Glomerular endothelial cell (primary cell): ENCODE data around the gene LIN9. TPM values are rescaled to one million over a fixed set of nuclear protein-coding genes. Genes with fewer than 3 reads are reported as not detected.

Experiments
- DNase-seq: peaks from one replicate; pipeline ENCODE4 v3.0.0-alpha.2; 2011; ENCODE audit warnings: low read depth, low spot score; ENCODE audit errors: extremely low read depth
- total RNA-seq: library from RNA; depleted of rRNA; stranded (reverse); fragments of >200 nt; gene quantifications from 2 replicates; pipeline ENCODE4 v1.2.3, GENCODE V29; 2015

LIN9 gene
- total RNA-seq, 1 donor from 2014 or later = 3.6 TPM

- no peak for DNase-seq
Measured at GRCh38 chr1:226181996-226182714, 126.8 kb downstream of the LIN9 start.

Other genes with a start within 250 kb of the LIN9 start
- 333 and 385 TPM in 2 replicates for gene H3-3A, start 246.4 kb downstream of the LIN9 start, total RNA-seq
- gene ACBD3, start 122.4 kb downstream of the LIN9 start, total RNA-seq = 37.4 and 48.7 TPM in 2 replicates
- 0.10 and 1.6 TPM in 2 replicates for gene MIXL1, start 85.5 kb downstream of the LIN9 start, total RNA-seq
- gene PARP1, start 98.9 kb upstream of the LIN9 start, total RNA-seq = 87.4 and 99.4 TPM in 2 replicates
- gene STUM, start 239.6 kb upstream of the LIN9 start, total RNA-seq = under 0.01 and 0.35 TPM in 2 replicates